Tibial nerve (tissue), 4 donors: Measurements from ENCODE around the gene RANBP3.

Source experiments
- CTCF ChIP-seq, 5 experiments: fragments of 200-600 bp in 3 of 5; fragments of 450-650 bp in 2 of 5; sonication (generic) in 3 of 5; IDR thresholded peaks; one replicate each; pipeline ENCODE4 v1.5.1; 2016 to 2019; ENCODE audit warnings: antibody characterized with exemption in 5 of 5, mild to moderate bottlenecking in 3 of 5, moderate library complexity in 2 of 5
- EP300 ChIP-seq, 2 donors: sonication (generic); formaldehyde crosslinking; IDR thresholded peaks; one replicate each; pipeline ENCODE4 v1.6.1; 2017; ENCODE audit warnings: antibody characterized with exemption in 2 of 2, mild to moderate bottlenecking in 1 of 2

- no peak for TF ChIP-seq CTCF (IDR thresholded peaks at IDR 0.05)
- TF ChIP-seq EP300 (IDR thresholded peaks at IDR 0.05), result no peak
Measured at GRCh38 chr19:5877427-5877826, 100.5 kb downstream of the RANBP3 start.
